Bronchus fibroblast of lung (primary cell): ENCODE measurements around the gene CCDC126. TPM values are rescaled to one million over a fixed set of nuclear protein-coding genes. Genes with fewer than 3 reads are reported as not detected.

Experiments used
- total RNA-seq: library from RNA; depleted of rRNA; stranded (reverse); fragments of >200 nt; gene quantifications from 2 replicates; pipeline ENCODE4 v1.2.3, GENCODE V29; 2015

Gene CCDC126
- total RNA-seq = 2.8 and 2.9 TPM in 2 replicates

GRCh38 chr7:23597094-23598091 lies at the start of gene CCDC126:
TSS of gene CCDC126 (plus strand) at chr7:23597382. CDS start at chr7:23611316, 13,934 bp downstream.

GRCh38 chr7:23679898-23680413 lies 82.8 kb downstream of the CCDC126 start, which contains the start of gene FAM221A:
TSS of gene FAM221A (plus strand) at chr7:23680199. CDS start at chr7:23680219, 20 bp downstream.

Other genes with a start within 250 kb of the CCDC126 start
- 36.0 and 38.2 TPM in 2 replicates for gene IGF2BP3, start 126.9 kb upstream of the CCDC126 start, total RNA-seq
- gene TRA2A, start 65.4 kb upstream of the CCDC126 start, total RNA-seq = 19.0 and 20.3 TPM in 2 replicates
- 1.0 and 1.3 TPM in 2 replicates for gene FAM221A, start 82.8 kb downstream of the CCDC126 start, total RNA-seq
- gene STK31, start 112.8 kb downstream of the CCDC126 start, total RNA-seq = not detected in 2 replicates